GM18505 (cell line): Measurements from ENCODE around the gene PKD2.

Source experiments
- ATAC-seq: cut with Tn5 transposase; IDR thresholded peaks from one replicate; pipeline ENCODE4 v1.9.1; 2021; ENCODE audit not compliant: unreplicated experiment
- POLR2A ChIP-seq: IDR thresholded peaks from 4 replicates; pipeline ENCODE4 v1.6.1; 2011; ENCODE audit warnings: borderline replicate concordance; ENCODE audit not compliant: insufficient read depth, insufficient read length; ENCODE audit errors: extremely low read depth

PKD2 gene

GRCh38 chr4:88027611-88028608, 20.5 kb downstream of the PKD2 start:
- no peak for TF ChIP-seq POLR2A
- no peak for ATAC-seq

- ATAC-seq, result no peak
- no peak for TF ChIP-seq POLR2A
Measured at GRCh38 chr4:88028946-88029345, 21.5 kb downstream of the PKD2 start.

DNA sequence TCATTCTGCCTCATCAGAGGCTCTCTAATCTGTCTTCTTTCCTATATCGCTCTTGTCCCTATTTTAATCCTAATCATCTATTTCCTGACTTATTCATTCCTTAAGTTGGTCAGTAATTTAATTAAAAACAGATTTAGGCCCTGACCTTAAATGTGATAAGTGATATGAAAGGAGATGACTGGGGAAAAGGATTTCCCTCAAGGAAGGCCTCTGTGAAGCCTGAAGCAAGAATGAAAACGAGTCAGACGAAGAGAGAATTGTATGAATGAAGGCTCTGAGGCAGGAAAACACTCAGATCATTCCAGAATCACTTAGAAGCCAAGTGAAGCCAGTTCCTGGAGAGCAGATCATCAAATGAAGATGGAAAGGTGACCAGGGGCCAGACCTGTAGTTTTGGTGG, 22.1 kb downstream of the PKD2 start:
- no peak for ATAC-seq
- no peak for TF ChIP-seq POLR2A

DNA sequence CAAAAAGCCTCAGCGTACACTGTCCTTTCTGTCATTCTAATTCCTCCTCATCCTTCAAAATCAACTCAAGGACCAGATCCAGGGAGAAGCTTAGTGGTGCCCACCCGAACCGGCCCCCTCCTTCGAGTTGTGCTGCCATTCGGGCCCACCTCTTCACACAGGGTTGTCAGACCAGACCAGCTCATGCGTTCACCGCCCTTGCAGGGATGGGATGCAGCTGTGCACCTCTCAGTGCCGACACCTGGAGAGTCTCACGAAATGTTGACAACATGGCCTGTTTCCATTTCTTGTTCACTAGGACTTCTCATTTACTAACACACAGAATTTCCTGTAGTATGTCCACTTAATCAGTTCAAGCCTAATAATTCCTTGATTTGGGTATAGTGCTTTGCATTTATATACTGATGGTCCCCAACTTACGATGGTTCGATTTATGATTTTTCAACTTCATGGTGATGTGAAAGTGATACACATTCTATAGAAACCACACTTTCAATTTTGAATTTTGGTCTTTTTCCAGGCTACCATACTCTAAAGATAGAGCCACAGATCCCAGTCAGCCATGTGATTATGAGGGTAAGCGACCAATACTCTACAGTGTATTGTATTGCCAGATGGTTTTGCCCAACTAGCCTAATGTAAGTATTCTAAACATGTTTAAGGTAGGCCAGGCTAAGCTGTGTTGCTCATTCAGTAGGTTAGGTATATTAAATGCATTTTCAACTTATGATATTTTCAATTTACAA, 23.3 kb downstream of the PKD2 start:
- ATAC-seq, result no peak
- TF ChIP-seq POLR2A, result no peak

- no peak for TF ChIP-seq POLR2A
- no peak for ATAC-seq
Measured at GRCh38 chr4:88033309-88033708, 25.9 kb downstream of the PKD2 start.

- no peak for TF ChIP-seq POLR2A
- ATAC-seq, result no peak
Measured at GRCh38 chr4:88035292-88035691, 27.9 kb downstream of the PKD2 start.

GRCh38 chr4:88037447-88037846, 30.0 kb downstream of the PKD2 start:
- ATAC-seq, result no peak
- TF ChIP-seq POLR2A, result no peak

DNA sequence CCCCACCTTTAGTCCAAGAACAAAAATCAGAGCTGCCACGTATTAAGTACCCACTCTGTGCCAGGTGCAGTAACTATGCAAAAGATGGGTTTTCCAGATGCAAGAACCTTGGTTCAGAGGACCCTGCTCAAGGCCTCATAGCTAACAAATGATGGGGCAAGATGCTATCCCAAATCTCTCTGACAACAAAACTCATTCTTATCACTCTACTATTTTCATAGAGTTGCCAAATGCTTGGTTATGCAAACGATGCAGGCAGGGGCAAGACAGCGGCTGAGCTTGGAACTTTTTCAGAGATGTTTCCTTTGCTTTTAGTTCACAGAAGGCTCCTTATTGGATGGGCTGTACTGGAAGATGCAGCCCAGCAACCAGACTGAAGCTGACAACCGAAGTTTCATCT, 30.5 kb downstream of the PKD2 start:
- no peak for ATAC-seq
- TF ChIP-seq POLR2A, result no peak

DNA sequence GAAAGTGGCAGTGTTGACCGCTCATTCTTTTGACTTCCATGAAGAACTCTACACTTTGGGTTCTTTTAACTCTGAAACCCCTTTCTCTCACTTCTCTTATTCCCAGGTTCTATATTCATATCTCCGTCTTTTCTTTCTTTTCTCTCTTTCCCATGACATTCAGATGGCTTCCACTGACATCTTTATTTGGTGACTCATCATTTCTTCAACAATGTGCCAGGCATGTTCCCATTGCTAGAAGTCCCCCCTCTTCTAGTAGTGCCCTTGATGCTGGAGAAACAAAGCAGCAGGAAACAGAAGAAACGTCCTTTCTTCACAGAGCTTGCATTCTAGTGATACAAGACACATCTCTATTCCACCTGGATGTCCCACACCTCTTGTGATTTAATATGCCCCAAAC, 33.3 kb downstream of the PKD2 start:
- no peak for TF ChIP-seq POLR2A

GRCh38 chr4:88041626-88042025, 34.2 kb downstream of the PKD2 start:
- ATAC-seq, result no peak
- no peak for TF ChIP-seq POLR2A

More for the DNA sequence above, 33.3 kb downstream of the PKD2 start:
- ATAC-seq, result no peak

GRCh38 chr4:88043001-88043400, 35.6 kb downstream of the PKD2 start:
- TF ChIP-seq POLR2A, result no peak
- ATAC-seq, result no peak

- TF ChIP-seq POLR2A, result no peak
- no peak for ATAC-seq
Measured at GRCh38 chr4:88043586-88044340, 36.3 kb downstream of the PKD2 start.

DNA sequence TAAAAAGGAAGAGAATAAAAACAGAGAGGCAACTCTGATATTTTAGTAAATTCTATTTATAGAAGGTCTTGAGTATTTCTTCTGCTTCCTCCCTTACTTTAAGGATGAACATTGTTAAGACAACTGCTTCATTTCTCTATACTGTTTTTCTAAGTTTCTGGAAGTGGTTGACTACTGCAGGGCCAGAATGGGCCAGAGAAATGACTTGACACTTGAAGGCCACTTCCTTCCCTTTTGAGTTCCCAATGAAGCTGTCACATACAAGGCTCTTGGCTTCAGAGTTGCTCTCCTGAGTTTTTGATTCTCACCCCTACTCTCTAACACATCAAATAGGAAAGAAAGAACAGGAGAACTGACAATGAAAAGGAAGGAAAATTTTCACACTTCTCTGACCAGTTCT, 37.6 kb downstream of the PKD2 start:
- no peak for TF ChIP-seq POLR2A
- ATAC-seq, result no peak
